Neuronal stem cell (in vitro differentiated cells): ENCODE results near the gene VTN.
A peak's percentile ranks its signal among the peaks of the same experiment; 100 is the strongest.

Experiments
- DNase-seq: peaks from one replicate; pipeline ENCODE4 v3.0.0-alpha.2; 2013; ENCODE audit warnings: low spot score
- H2AFZ ChIP-seq: one replicate; pipeline ENCODE4 v1.6.1; 2013; ENCODE audit warnings: mild to moderate bottlenecking, low read length, inconsistent platforms
- H2AK5ac ChIP-seq: 2 replicates; pipeline ENCODE4 v1.6.1; 2013; ENCODE audit warnings: low read depth, mild to moderate bottlenecking, inconsistent platforms, low read length, moderate library complexity, mixed read lengths
- H2BK120ac ChIP-seq: 2 replicates; pipeline ENCODE4 v1.6.1; 2013; ENCODE audit warnings: low read depth, mild to moderate bottlenecking, inconsistent platforms, low read length, moderate library complexity, mixed read lengths
- H2BK12ac ChIP-seq: one replicate; pipeline ENCODE4 v1.6.1; 2013; ENCODE audit warnings: low read length, inconsistent platforms
- H2BK15ac ChIP-seq: 2 replicates; pipeline ENCODE4 v1.6.1; 2013; ENCODE audit warnings: mild to moderate bottlenecking, low read length, inconsistent platforms, mixed read lengths
- H2BK5ac ChIP-seq: one replicate; pipeline ENCODE4 v1.6.1; 2013; ENCODE audit warnings: inconsistent platforms, mild to moderate bottlenecking, low read length, moderate library complexity
- H3K14ac ChIP-seq: one replicate; pipeline ENCODE4 v1.6.1; 2013; ENCODE audit warnings: low read length, inconsistent platforms
- H3K18ac ChIP-seq: 2 replicates; pipeline ENCODE4 v1.6.1; 2013; ENCODE audit warnings: low read length, inconsistent platforms
- H3K23ac ChIP-seq: 2 replicates; pipeline ENCODE4 v1.6.1; 2013; ENCODE audit warnings: low read depth, mild to moderate bottlenecking, mixed read lengths, low read length, inconsistent platforms; ENCODE audit not compliant: poor library complexity
- H3K27ac ChIP-seq: replicated peaks from 3 replicates; pipeline ENCODE4 v1.5.1; 2013; ENCODE audit warnings: low read length, inconsistent platforms
- H3K27me3 ChIP-seq, 3 experiments: 2 replicates each; pipeline ENCODE4 v1.6.1; 2013; ENCODE audit warnings: low read length in 3 of 3, mild to moderate bottlenecking in 2 of 3, inconsistent platforms in 1 of 3, low read depth in 1 of 3, mixed read lengths in 1 of 3, moderate library complexity in 1 of 3; ENCODE audit not compliant: control insufficient read depth in 3 of 3, insufficient read depth in 3 of 3
- H3K36me3 ChIP-seq, 2 donors: replicated peaks in 1 of 2; 2 replicates each; pipeline ENCODE4 v1.6.1; 2013; ENCODE audit warnings: low read length in 2 of 2; ENCODE audit not compliant: control insufficient read depth in 2 of 2, insufficient read depth in 2 of 2
- H3K4ac ChIP-seq: 2 replicates; pipeline ENCODE4 v1.6.1; 2013; ENCODE audit warnings: inconsistent platforms, mild to moderate bottlenecking, low read length, moderate library complexity
- H3K4me1 ChIP-seq, 2 donors: 1 replicate in 1 of 2; 2 replicates in 1 of 2; pipeline ENCODE4 v1.6.1; 2013; ENCODE audit warnings: low read length in 2 of 2, low read depth in 1 of 2; ENCODE audit not compliant: control insufficient read depth in 2 of 2, insufficient read depth in 1 of 2
- H3K4me2 ChIP-seq: one replicate; pipeline ENCODE4 v1.6.1; 2013; ENCODE audit warnings: mild to moderate bottlenecking, low read length, inconsistent platforms; ENCODE audit not compliant: insufficient read depth, poor library complexity, severe bottlenecking
- H3K4me3 ChIP-seq, 2 donors: 2 replicates each; pipeline ENCODE4 v1.5.1; 2013; ENCODE audit warnings: low read length in 2 of 2, mild to moderate bottlenecking in 2 of 2, inconsistent platforms in 1 of 2, moderate library complexity in 1 of 2
- H3K79me1 ChIP-seq: one replicate; pipeline ENCODE4 v1.6.1; 2013; ENCODE audit warnings: low read depth, mild to moderate bottlenecking, inconsistent platforms, low read length, moderate library complexity
- H3K9ac ChIP-seq: one replicate; pipeline ENCODE4 v1.6.1; 2013; ENCODE audit warnings: mild to moderate bottlenecking, low read depth, low read length, inconsistent platforms; ENCODE audit not compliant: poor library complexity
- H3K9me3 ChIP-seq, 2 donors: replicated peaks in 1 of 2; 2 replicates each; pipeline versions ENCODE3 to v1.6.1; 2013; ENCODE audit warnings: low read length in 2 of 2, mild to moderate bottlenecking in 2 of 2, inconsistent platforms in 1 of 2, low read depth in 1 of 2, mixed read lengths in 1 of 2, moderate library complexity in 1 of 2; ENCODE audit not compliant: control insufficient read depth in 2 of 2, insufficient read depth in 1 of 2
- H4K8ac ChIP-seq: one replicate; pipeline ENCODE4 v1.6.1; 2013; ENCODE audit warnings: low read depth, mild to moderate bottlenecking, inconsistent platforms, low read length, moderate library complexity
- H4K91ac ChIP-seq: one replicate; pipeline ENCODE4 v1.6.1; 2013; ENCODE audit warnings: low read length, low read depth, mild to moderate bottlenecking, inconsistent platforms; ENCODE audit not compliant: poor library complexity
- WGBS, 2 donors: extraction: QIAGEN DNeasy Blood & Tissue Kit; methylation state at CpG; one replicate each; pipeline ENCODE4 v1.1.7; 2013; ENCODE audit warnings: missing lambda C conversion rate in 2 of 2, mixed read lengths in 1 of 2; ENCODE audit not compliant: insufficient read length in 2 of 2, insufficient replicate concordance in 1 of 2; ENCODE audit errors: extremely low coverage in 2 of 2; 5-methylcytosine and 5-hydroxymethylcytosine counted together

Gene VTN

DNA sequence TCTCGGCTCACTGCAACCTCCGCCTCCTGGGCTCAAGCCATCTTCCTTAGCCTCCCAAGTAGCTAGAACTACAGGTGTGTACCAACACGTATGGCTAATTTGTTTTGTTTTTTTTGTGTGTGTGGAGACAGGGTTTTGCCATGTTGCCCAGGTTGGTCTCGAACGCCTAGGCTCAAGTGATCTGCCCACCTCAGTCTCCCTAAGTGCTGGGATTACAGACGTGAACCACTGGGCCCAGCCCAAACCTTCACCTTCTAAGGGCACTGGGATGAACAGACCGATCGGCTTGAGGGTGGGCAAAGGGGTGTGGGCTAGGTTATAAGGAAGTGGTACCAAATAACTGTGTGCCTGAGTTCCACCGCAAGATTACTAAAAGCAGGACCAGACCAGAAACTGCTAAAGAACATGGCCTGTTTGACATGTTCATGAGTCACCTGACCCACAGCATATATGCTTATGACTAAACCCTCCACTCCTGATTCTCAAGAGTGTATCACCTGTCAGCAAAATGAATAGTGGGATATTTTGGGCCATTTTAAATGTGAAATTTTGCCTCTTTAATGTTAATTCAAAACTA, 43.0 kb downstream of the VTN start:
- H4K8ac ChIP-seq: no peak overlapping the region
- H2BK5ac ChIP-seq: no peak overlapping the region
- H3K36me3 ChIP-seq: peaks cover 28 to 87% of the 10 kb centered on the region in 2 donors
- H3K4me2 ChIP-seq: no peak overlapping the region
- H3K14ac ChIP-seq: no peak overlapping the region
- no peak overlapping the region for H3K18ac ChIP-seq
- H2AK5ac ChIP-seq: no peak overlapping the region
- no peak overlapping the region for H2BK15ac ChIP-seq
- DNase-seq: no peak
- H2AFZ ChIP-seq: no peak overlapping the region
- no peak overlapping the region for H2BK12ac ChIP-seq
- no peak overlapping the region for H2BK120ac ChIP-seq
- H4K91ac ChIP-seq: no peak overlapping the region
- no peak overlapping the region for H3K27ac ChIP-seq
- no peak overlapping the region for H3K4me3 ChIP-seq
- H3K4me1 ChIP-seq: peaks cover 12 to 15% of the 10 kb centered on the region in 2 donors
- no peak overlapping the region for H3K23ac ChIP-seq
- no peaks in the 10 kb centered on the region for H3K27me3 ChIP-seq
- H3K4ac ChIP-seq: no peak overlapping the region
- H3K79me1 ChIP-seq: no peaks in the 10 kb centered on the region
- H3K9ac ChIP-seq: no peak overlapping the region
- WGBS, 2 donors: no CpG with 5 or more reads among the region's 9 CpGs
- H3K9me3 ChIP-seq: no peaks in the 10 kb centered on the region

DNA sequence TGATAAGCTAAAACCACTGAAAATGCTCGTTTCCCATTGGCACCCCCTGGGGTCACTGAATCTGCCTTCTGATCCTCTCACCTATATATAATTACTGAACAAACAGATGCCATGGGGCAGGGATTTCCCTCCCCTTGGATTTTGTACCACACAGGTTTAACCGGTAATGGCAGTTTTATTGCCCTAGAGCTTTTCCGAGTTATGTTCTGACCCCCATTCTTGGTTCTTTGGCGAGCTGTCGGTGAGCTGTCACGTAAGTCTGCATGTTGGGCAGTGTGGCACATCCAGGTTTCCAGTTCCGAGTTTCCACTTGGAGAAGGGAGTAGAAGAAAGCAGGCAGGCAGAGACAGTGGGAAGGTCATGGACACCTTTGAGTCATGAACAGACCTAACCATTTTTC, 44.0 kb downstream of the VTN start:
- no peak for DNase-seq
- Histone ChIP-seq H3K9me3 (peaks cover 0 to 1% of the 10 kb centered on the region in 2 donors), H3K36me3 (peaks cover 24 to 90% of the 10 kb centered on the region in 2 donors), H3K4me2 (no peak overlapping the region), H2BK120ac (no peak overlapping the region), H3K79me1 (peaks cover 2% of the 10 kb centered on the region), H3K18ac (no peak overlapping the region), H2BK5ac (no peak overlapping the region), H3K4ac (no peak overlapping the region), H4K91ac (no peak overlapping the region), H3K4me1 (peaks cover 13 to 19% of the 10 kb centered on the region in 2 donors), H4K8ac (no peak overlapping the region), H3K4me3 (no peak overlapping the region), H3K14ac (no peak overlapping the region), H3K27ac (no peak overlapping the region), H2AK5ac (no peak overlapping the region), H3K9ac (no peak overlapping the region), H3K23ac (no peak overlapping the region), H2BK15ac (no peak overlapping the region), H2AFZ (no peak overlapping the region), H2BK12ac (no peak overlapping the region), H3K27me3 (no peaks in the 10 kb centered on the region)
- WGBS, 2 donors: no CpG with 5 or more reads among the region's 7 CpGs

DNA sequence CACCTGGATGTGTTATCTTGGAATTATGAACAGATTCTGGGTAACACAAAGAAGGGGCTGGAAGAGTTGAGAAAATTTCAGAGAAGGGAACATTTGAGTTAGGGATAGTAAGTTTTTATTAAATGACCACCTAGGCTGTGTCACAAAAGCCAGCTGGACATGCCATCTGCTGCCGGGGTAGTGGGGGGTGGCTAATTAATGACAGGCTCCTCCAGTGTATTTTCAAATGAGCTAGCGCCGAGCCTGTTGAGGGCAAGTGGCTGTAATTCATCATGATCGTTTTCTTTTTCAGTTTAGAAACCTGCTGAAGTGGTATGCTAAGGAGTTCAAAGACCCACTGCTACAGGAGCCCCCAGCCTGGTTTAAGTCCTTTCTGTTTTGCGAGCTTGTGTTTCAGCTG, 44.9 kb downstream of the VTN start:
- Histone ChIP-seq H3K4me1 (peaks cover 13 to 26% of the 10 kb centered on the region in 2 donors), H3K27ac (peak overlapping the region; percentile 17), H3K36me3 (peaks cover 21 to 91% of the 10 kb centered on the region in 2 donors), H3K23ac (no peak overlapping the region), H3K4me3 (no peak overlapping the region), H2AK5ac (no peak overlapping the region), H3K9ac (no peak overlapping the region), H4K8ac (no peak overlapping the region), H2AFZ (no peak overlapping the region), H4K91ac (no peak overlapping the region), H2BK15ac (no peak overlapping the region), H2BK5ac (no peak overlapping the region), H2BK120ac (no peak overlapping the region), H3K27me3 (no peaks in the 10 kb centered on the region), H3K14ac (no peak overlapping the region), H2BK12ac (no peak overlapping the region), H3K9me3 (peaks cover 0 to 10% of the 10 kb centered on the region in 2 donors), H3K79me1 (peaks cover 2% of the 10 kb centered on the region), H3K4ac (no peak overlapping the region), H3K18ac (no peak overlapping the region), H3K4me2 (no peak overlapping the region)
- no CpG with 5 or more reads among the region's 5 CpGs for WGBS, 2 donors
- no peak for DNase-seq

DNA sequence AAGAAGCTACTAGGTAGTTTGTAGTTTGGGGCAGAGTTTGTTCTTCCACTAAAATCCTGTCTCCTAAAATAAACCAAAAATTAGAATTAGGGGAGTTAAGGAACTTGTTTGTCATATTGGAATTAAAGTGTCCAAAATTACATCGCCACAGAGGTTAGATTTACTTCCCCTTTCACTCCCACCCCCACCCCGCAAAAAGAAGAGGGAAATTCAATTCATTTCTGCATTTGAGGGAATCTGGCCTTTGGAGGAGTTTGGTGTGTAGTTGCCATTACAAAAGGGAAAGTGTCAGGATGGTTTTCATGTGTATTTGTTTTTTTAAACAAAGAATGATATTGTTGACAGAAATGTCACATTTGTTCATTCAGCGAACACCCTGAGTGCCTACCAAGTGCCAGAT, 45.3 kb downstream of the VTN start:
- Histone ChIP-seq H3K36me3 (peaks cover 21 to 94% of the 10 kb centered on the region in 2 donors), H2AK5ac (no peak overlapping the region), H2BK120ac (no peak overlapping the region), H2BK5ac (no peak overlapping the region), H3K4me2 (no peak overlapping the region), H3K23ac (no peak overlapping the region), H4K91ac (no peak overlapping the region), H2BK12ac (no peak overlapping the region), H3K27me3 (no peaks in the 10 kb centered on the region), H3K4me1 (peaks cover 13 to 28% of the 10 kb centered on the region in 2 donors), H3K14ac (no peak overlapping the region), H3K4ac (no peak overlapping the region), H3K4me3 (no peak overlapping the region), H3K27ac (peak overlapping the region; percentile 17), H2BK15ac (no peak overlapping the region), H2AFZ (no peak overlapping the region), H3K18ac (no peak overlapping the region), H3K9ac (no peak overlapping the region), H3K9me3 (peaks cover 0 to 10% of the 10 kb centered on the region in 2 donors), H4K8ac (no peak overlapping the region), H3K79me1 (peaks cover 2% of the 10 kb centered on the region)
- DNase-seq: no peak
- no CpG with 5 or more reads among the region's 3 CpGs for WGBS, 2 donors
